ENCODE data around the gene RIPOR1.

Gene RIPOR1

DNA sequence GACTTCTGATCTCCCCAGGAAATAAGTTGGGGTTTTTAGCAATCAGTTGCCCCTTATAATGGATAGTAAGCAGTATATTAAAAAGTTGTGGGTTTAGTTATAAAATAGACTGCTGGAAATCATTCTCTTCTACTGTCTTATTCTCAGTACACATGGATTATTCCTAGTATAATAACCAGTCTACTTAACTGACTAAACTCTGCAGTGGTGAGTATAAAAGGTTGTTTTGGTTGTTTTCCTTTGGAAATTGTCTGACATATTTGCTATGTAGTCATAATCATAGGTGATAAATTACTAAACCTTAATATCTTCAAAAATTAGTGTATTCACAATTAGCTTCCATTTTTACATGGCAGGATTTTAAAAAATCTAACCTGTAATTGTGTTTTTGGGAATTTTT lies 65.1 kb downstream of the RIPOR1 start:
- ATAC-seq: no peak

DNA sequence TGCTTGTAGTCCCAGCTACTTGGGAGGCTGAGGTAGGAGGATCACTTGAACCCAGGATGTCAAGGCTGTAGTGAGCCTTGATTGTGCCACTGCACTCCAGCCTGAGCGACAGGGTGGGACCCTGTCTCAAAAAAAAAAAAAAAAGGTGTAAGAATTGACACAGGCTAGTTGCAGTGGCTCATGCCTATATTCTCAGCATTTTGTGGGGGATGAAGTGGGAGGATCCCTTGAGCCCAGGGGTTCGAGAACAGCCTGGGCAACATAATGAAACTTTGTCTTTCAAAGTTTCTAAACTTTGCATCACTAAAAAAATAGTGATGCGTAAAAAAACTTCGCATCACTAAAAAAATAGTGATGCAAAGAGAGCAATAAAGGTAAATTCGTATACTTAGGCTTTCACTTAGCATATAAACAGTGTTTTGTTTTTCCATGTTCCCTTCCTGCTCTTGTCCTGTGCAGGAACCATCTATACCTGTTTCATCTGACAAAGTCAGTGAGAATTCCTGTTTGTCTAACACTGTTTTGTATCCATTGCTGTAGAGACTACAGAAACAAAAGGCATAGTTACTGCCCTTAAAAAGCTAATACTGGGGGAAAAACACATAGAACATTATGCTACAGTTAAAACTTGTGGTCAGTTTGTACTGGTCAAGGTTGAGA lies 65.8 kb downstream of the RIPOR1 start:
- ATAC-seq: peak; percentile 26; the same call in 2 of the 3 replicates
- no peak for TF ChIP-seq ESRRG (CRISPR knock-in tag; IDR thresholded peaks at IDR 0.05)
- TF ChIP-seq ZNF8 (CRISPR knock-in tag; IDR thresholded peaks at IDR 0.05): no peak
- TF ChIP-seq, protein P1, sequence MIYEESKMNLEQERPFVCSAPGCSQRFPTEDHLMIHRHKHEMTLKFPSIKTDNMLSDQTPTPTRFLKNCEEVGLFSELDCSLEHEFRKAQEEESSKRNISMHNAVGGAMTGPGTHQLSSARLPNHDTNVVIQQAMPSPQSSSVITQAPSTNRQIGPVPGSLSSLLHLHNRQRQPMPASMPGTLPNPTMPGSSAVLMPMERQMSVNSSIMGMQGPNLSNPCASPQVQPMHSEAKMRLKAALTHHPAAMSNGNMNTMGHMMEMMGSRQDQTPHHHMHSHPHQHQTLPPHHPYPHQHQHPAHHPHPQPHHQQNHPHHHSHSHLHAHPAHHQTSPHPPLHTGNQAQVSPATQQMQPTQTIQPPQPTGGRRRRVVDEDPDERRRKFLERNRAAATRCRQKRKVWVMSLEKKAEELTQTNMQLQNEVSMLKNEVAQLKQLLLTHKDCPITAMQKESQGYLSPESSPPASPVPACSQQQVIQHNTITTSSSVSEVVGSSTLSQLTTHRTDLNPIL (CRISPR knock-in tag; IDR thresholded peaks at IDR 0.05; ENCODE audit: low read depth): no peak
- no peak for TF ChIP-seq RARB (CRISPR knock-in tag; IDR thresholded peaks at IDR 0.05)
- no peak for TF ChIP-seq GLIS3 (CRISPR knock-in tag; IDR thresholded peaks at IDR 0.05)
- no peak for TF ChIP-seq SNAI2 (CRISPR knock-in tag; IDR thresholded peaks at IDR 0.05)
- TF ChIP-seq PPARA (CRISPR knock-in tag; IDR thresholded peaks at IDR 0.05; ENCODE audit: borderline replicate concordance): no peak
- TF ChIP-seq CSDC2 (CRISPR knock-in tag; IDR thresholded peaks at IDR 0.05): no peak
- no peak for TF ChIP-seq ISL1 (CRISPR knock-in tag; IDR thresholded peaks at IDR 0.05)
- TF ChIP-seq ZFP3 (CRISPR knock-in tag; IDR thresholded peaks at IDR 0.05): no peak
- TF ChIP-seq ZFP30 (CRISPR knock-in tag; IDR thresholded peaks at IDR 0.05): no peak
- no peak for TF ChIP-seq ARNTL (CRISPR knock-in tag; IDR thresholded peaks at IDR 0.05; ENCODE audit: borderline replicate concordance, low read depth)
- TF ChIP-seq, protein P2, sequence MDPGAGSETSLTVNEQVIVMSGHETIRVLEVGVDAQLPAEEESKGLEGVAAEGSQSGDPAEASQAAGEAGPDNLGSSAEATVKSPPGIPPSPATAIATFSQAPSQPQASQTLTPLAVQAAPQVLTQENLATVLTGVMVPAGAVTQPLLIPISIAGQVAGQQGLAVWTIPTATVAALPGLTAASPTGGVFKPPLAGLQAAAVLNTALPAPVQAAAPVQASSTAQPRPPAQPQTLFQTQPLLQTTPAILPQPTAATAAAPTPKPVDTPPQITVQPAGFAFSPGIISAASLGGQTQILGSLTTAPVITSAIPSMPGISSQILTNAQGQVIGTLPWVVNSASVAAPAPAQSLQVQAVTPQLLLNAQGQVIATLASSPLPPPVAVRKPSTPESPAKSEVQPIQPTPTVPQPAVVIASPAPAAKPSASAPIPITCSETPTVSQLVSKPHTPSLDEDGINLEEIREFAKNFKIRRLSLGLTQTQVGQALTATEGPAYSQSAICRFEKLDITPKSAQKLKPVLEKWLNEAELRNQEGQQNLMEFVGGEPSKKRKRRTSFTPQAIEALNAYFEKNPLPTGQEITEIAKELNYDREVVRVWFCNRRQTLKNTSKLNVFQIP (CRISPR knock-in tag; IDR thresholded peaks at IDR 0.05; ENCODE audit: borderline replicate concordance, low read depth): no peak

More for the DNA sequence above, 65.1 kb downstream of the RIPOR1 start:
- no peak for TF ChIP-seq RARB (CRISPR knock-in tag; IDR thresholded peaks at IDR 0.05)
- no peak for TF ChIP-seq OSR1 (CRISPR knock-in tag; IDR thresholded peaks at IDR 0.05)
- no peak for TF ChIP-seq ZNF70 (CRISPR knock-in tag; IDR thresholded peaks at IDR 0.05)
- TF ChIP-seq, protein P3, sequence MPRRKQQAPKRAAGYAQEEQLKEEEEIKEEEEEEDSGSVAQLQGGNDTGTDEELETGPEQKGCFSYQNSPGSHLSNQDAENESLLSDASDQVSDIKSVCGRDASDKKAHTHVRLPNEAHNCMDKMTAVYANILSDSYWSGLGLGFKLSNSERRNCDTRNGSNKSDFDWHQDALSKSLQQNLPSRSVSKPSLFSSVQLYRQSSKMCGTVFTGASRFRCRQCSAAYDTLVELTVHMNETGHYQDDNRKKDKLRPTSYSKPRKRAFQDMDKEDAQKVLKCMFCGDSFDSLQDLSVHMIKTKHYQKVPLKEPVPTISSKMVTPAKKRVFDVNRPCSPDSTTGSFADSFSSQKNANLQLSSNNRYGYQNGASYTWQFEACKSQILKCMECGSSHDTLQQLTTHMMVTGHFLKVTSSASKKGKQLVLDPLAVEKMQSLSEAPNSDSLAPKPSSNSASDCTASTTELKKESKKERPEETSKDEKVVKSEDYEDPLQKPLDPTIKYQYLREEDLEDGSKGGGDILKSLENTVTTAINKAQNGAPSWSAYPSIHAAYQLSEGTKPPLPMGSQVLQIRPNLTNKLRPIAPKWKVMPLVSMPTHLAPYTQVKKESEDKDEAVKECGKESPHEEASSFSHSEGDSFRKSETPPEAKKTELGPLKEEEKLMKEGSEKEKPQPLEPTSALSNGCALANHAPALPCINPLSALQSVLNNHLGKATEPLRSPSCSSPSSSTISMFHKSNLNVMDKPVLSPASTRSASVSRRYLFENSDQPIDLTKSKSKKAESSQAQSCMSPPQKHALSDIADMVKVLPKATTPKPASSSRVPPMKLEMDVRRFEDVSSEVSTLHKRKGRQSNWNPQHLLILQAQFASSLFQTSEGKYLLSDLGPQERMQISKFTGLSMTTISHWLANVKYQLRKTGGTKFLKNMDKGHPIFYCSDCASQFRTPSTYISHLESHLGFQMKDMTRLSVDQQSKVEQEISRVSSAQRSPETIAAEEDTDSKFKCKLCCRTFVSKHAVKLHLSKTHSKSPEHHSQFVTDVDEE (CRISPR knock-in tag; IDR thresholded peaks at IDR 0.05): no peak
- no peak for TF ChIP-seq ZC3H10 (CRISPR knock-in tag; IDR thresholded peaks at IDR 0.05)
- no peak for TF ChIP-seq ZFP30 (CRISPR knock-in tag; IDR thresholded peaks at IDR 0.05)
- TF ChIP-seq, protein P1 (CRISPR knock-in tag; IDR thresholded peaks at IDR 0.05; ENCODE audit: low read depth): no peak
- no peak for TF ChIP-seq BACH2 (CRISPR knock-in tag; IDR thresholded peaks at IDR 0.05; ENCODE audit: borderline replicate concordance)
- no peak for TF ChIP-seq PPARA (CRISPR knock-in tag; IDR thresholded peaks at IDR 0.05; ENCODE audit: borderline replicate concordance)
- no peak for TF ChIP-seq ISL1 (CRISPR knock-in tag; IDR thresholded peaks at IDR 0.05)
- no peak for TF ChIP-seq ZFP3 (CRISPR knock-in tag; IDR thresholded peaks at IDR 0.05)
- TF ChIP-seq, protein P4, sequence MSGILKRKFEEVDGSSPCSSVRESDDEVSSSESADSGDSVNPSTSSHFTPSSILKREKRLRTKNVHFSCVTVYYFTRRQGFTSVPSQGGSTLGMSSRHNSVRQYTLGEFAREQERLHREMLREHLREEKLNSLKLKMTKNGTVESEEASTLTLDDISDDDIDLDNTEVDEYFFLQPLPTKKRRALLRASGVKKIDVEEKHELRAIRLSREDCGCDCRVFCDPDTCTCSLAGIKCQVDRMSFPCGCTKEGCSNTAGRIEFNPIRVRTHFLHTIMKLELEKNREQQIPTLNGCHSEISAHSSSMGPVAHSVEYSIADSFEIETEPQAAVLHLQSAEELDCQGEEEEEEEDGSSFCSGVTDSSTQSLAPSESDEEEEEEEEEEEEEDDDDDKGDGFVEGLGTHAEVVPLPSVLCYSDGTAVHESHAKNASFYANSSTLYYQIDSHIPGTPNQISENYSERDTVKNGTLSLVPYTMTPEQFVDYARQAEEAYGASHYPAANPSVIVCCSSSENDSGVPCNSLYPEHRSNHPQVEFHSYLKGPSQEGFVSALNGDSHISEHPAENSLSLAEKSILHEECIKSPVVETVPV (CRISPR knock-in tag; IDR thresholded peaks at IDR 0.05): no peak
- TF ChIP-seq, protein P2 (CRISPR knock-in tag; IDR thresholded peaks at IDR 0.05; ENCODE audit: borderline replicate concordance, low read depth): no peak
- TF ChIP-seq, protein P5, sequence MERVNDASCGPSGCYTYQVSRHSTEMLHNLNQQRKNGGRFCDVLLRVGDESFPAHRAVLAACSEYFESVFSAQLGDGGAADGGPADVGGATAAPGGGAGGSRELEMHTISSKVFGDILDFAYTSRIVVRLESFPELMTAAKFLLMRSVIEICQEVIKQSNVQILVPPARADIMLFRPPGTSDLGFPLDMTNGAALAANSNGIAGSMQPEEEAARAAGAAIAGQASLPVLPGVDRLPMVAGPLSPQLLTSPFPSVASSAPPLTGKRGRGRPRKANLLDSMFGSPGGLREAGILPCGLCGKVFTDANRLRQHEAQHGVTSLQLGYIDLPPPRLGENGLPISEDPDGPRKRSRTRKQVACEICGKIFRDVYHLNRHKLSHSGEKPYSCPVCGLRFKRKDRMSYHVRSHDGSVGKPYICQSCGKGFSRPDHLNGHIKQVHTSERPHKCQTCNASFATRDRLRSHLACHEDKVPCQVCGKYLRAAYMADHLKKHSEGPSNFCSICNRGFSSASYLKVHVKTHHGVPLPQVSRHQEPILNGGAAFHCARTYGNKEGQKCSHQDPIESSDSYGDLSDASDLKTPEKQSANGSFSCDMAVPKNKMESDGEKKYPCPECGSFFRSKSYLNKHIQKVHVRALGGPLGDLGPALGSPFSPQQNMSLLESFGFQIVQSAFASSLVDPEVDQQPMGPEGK (CRISPR knock-in tag; IDR thresholded peaks at IDR 0.05; ENCODE audit: borderline replicate concordance): no peak
- TF ChIP-seq GLIS3 (CRISPR knock-in tag; IDR thresholded peaks at IDR 0.05): no peak
- TF ChIP-seq CSDC2 (CRISPR knock-in tag; IDR thresholded peaks at IDR 0.05): no peak
- no peak for TF ChIP-seq TCF4 (CRISPR knock-in tag; IDR thresholded peaks at IDR 0.05; ENCODE audit: borderline replicate concordance)
- TF ChIP-seq ZNF565 (CRISPR knock-in tag; conservative IDR thresholded peaks at IDR 0.05; ENCODE audit: low read depth): no peak

All from SK-N-SH treated with all-trans-retinoic acid at 6 μM for 48 hours (cell line).